GM23248 (cell line): ENCODE results near the gene CFAP157. TPM values are rescaled to one million over a fixed set of nuclear protein-coding genes. Genes with fewer than 3 reads are reported as not detected.

Experiments used
- DNase-seq: peaks from one replicate; pipeline ENCODE4 v3.0.0-alpha.2; 2015
- H2AFZ ChIP-seq: fragments of 200-600 bp; sonication (generic); 2 replicates; pipeline ENCODE4 v1.6.1; 2016; ENCODE audit warnings: antibody characterized with exemption
- H3F3A ChIP-seq: fragments of 200-600 bp; sonication (generic); 2 replicates; pipeline ENCODE4 v1.6.1; 2016; ENCODE audit warnings: mild to moderate bottlenecking, antibody characterized with exemption, mixed run types; ENCODE audit not compliant: insufficient read depth
- H3K27ac ChIP-seq: fragments of 200-600 bp; sonication (generic); 2 replicates; pipeline ENCODE4 v1.5.1; 2016; ENCODE audit warnings: mild to moderate bottlenecking
- H3K27me3 ChIP-seq: fragments of 200-600 bp; sonication (generic); replicated peaks from 2 replicates; pipeline ENCODE4 v1.6.1; 2016; ENCODE audit warnings: mild to moderate bottlenecking; ENCODE audit not compliant: insufficient read depth
- H3K36me3 ChIP-seq: fragments of 200-600 bp; sonication (generic); 2 replicates; pipeline ENCODE4 v1.6.1; 2016; ENCODE audit warnings: low read depth, mild to moderate bottlenecking
- H3K4me1 ChIP-seq: fragments of 200-600 bp; sonication (generic); 2 replicates; pipeline ENCODE4 v1.6.1; 2016; ENCODE audit warnings: mild to moderate bottlenecking; ENCODE audit not compliant: insufficient read depth
- H3K4me2 ChIP-seq: fragments of 200-600 bp; sonication (generic); one replicate; pipeline ENCODE4 v1.6.1; 2016; ENCODE audit warnings: mild to moderate bottlenecking; ENCODE audit not compliant: unreplicated experiment
- H3K4me3 ChIP-seq: fragments of 200-600 bp; sonication (generic); 2 replicates; pipeline ENCODE4 v1.5.1; 2016; ENCODE audit warnings: mild to moderate bottlenecking
- H3K79me2 ChIP-seq: fragments of 200-600 bp; sonication (generic); 2 replicates; pipeline ENCODE4 v1.6.1; 2016; ENCODE audit warnings: mild to moderate bottlenecking; ENCODE audit not compliant: insufficient read depth
- H3K9ac ChIP-seq: fragments of 200-600 bp; sonication (generic); 2 replicates; pipeline ENCODE4 v1.6.1; 2016; ENCODE audit warnings: mild to moderate bottlenecking
- H3K9me2 ChIP-seq: fragments of 200-600 bp; sonication (generic); 2 replicates; pipeline ENCODE4 v1.6.1; 2016; ENCODE audit warnings: mixed run types, mild to moderate bottlenecking, moderate library complexity; ENCODE audit not compliant: insufficient read depth
- H3K9me3 ChIP-seq: fragments of 200-600 bp; sonication (generic); one replicate; pipeline ENCODE4 v1.6.1; 2017; ENCODE audit warnings: low read depth
- H4K20me1 ChIP-seq: fragments of 200-600 bp; sonication (generic); 2 replicates; pipeline ENCODE4 v1.6.0; 2016; ENCODE audit not compliant: insufficient read depth
- EZH2 ChIP-seq: fragments of 200-600 bp; sonication (generic); IDR thresholded peaks from 2 replicates; pipeline ENCODE4 v1.6.1; 2018; ENCODE audit warnings: antibody characterized with exemption, mild to moderate bottlenecking; ENCODE audit not compliant: insufficient read depth, poor library complexity, severe bottlenecking
- EZH2phosphoT487 ChIP-seq: fragments of 200-600 bp; sonication (generic); IDR thresholded peaks from 2 replicates; pipeline ENCODE4 v1.6.1; 2018; ENCODE audit warnings: antibody characterized with exemption, moderate library complexity, mild to moderate bottlenecking, low read depth; ENCODE audit not compliant: insufficient read depth
- WGBS, 2 experiments: methylation state at CpG; one replicate each; pipeline ENCODE4 v1.1.6; 2015 to 2017; ENCODE audit warnings: low lambda C conversion rate in 2 of 2, low coverage in 1 of 2; ENCODE audit errors: missing lambda C conversion rate in 2 of 2; 5-methylcytosine and 5-hydroxymethylcytosine counted together
- in situ Hi-C: fragments of 300-500 bp; cut with MboI; formaldehyde crosslinking; loops from 2 replicates; pipeline ENCODE4 v1.15.0; 2020
- polyA plus RNA-seq: library from polyadenylated mRNA; unstranded; fragments of >200 nt; fragmentation: Nextera tagmentation; extraction: Ambion mirVana; gene quantifications from 2 replicates; pipeline ENCODE4 v1.2.1, GENCODE V29; 2016
- total RNA-seq: library from RNA; depleted of rRNA; stranded (reverse); fragments of >200 nt; shearing (Covaris generic); gene quantifications from 2 replicates; pipeline ENCODE4 v1.2.3, GENCODE V29; 2014

Gene CFAP157
- total and polyA plus RNA-seq, 2 experiments from 2014 or later = 0.55 TPM; not detected in 1

DNA sequence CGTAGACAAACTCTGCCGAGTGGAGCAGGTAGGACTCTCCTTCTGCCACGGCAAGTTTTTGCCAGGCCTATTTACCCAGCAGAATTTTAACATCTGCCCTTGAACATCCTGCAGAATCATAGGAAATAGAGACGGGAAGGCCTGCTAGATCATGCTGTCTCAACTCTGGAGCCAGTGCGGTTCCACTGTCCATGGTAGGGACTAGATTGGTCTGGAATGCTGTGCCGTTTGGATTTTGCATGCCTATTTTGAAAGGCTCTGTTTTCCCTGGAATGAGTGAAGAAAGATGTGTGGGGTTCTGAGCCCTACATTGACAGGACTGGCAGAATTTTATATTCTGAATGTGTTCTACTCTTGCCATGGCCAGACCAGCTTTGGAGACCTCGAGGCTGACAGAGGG is 33.6 kb upstream of the CFAP157 start:
- no peak overlapping the region for H3K27ac ChIP-seq
- H4K20me1 ChIP-seq = no peaks in the 10 kb centered on the region
- TF ChIP-seq EZH2phosphoT487 = no peak
- no peak for TF ChIP-seq EZH2
- no peak overlapping the region for H3K4me2 ChIP-seq
- H3K9me2 ChIP-seq = no peaks in the 10 kb centered on the region
- no peak overlapping the region for H2AFZ ChIP-seq
- peaks cover 36% of the 10 kb centered on the region for H3K36me3 ChIP-seq
- H3K4me3 ChIP-seq = no peak overlapping the region
- in situ Hi-C loops = no loop called here
- H3K4me1 ChIP-seq = no peaks in the 10 kb centered on the region
- no peaks in the 10 kb centered on the region for H3K79me2 ChIP-seq
- no peak overlapping the region for H3K9ac ChIP-seq
- no peaks in the 10 kb centered on the region for H3F3A ChIP-seq
- WGBS, 2 experiments = 98% methylated on average over 7 of the region's 7 CpGs
- H3K9me3 ChIP-seq = no peaks in the 10 kb centered on the region
- no peak for DNase-seq
- no peaks in the 10 kb centered on the region for H3K27me3 ChIP-seq

DNA sequence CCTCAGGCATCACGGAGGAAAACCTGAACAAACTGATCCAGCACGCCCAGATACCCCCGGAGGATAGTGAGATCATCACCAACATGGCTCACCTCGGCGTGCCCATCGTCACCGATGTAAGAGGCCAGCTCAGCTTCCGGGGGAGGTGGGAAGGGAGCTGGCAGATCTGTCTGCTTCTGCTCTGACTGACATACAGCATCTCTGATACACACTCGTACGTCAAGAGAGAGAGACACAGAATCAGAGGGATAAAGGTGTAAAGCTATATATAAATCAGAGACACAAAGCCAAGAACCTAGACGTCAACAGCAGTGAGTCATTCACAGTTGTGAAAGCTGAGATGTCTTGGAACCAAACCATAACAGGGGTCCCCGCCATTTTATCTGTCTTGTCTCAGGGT is 30.1 kb upstream of the CFAP157 start:
- peak; percentile 17 for DNase-seq
- Histone ChIP-seq H3K9ac (no peak overlapping the region), H3K4me1 (no peaks in the 10 kb centered on the region), H3K27me3 (no peaks in the 10 kb centered on the region), H3K9me3 (no peaks in the 10 kb centered on the region), H3K4me2 (no peak overlapping the region), H4K20me1 (no peaks in the 10 kb centered on the region), H2AFZ (no peak overlapping the region), H3K36me3 (peaks cover 40% of the 10 kb centered on the region), H3F3A (no peaks in the 10 kb centered on the region), H3K9me2 (no peaks in the 10 kb centered on the region), H3K79me2 (no peaks in the 10 kb centered on the region), H3K4me3 (no peak overlapping the region), H3K27ac (no peak overlapping the region)
- 84 to 88% methylated on average over 12 of the region's 12 CpGs for WGBS, 2 experiments
- in situ Hi-C loops = no loop called here
- no peak for TF ChIP-seq EZH2phosphoT487
- no peak for TF ChIP-seq EZH2

DNA sequence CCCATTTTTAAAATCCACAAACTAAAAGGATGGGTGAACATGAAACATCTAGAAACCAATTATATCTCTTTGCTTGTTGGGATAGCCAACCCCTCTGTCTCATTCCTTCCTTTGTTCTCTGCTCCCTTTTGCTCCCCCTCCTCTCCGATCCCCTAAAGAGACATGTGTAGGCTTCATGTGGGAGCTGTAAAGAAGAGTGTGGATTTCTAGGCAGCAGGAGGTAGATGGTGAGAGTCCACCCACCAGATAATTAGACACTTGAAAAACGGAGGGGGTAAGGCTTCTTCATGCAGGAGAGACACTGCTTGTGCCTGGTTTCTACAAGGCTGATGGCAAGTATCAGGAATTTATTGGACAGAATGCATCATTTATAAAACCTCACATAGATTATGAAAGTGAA is 27.3 kb upstream of the CFAP157 start:
- no peak overlapping the region for H3K27ac ChIP-seq
- H3K9me2 ChIP-seq = no peaks in the 10 kb centered on the region
- H3K79me2 ChIP-seq = no peaks in the 10 kb centered on the region
- no peaks in the 10 kb centered on the region for H4K20me1 ChIP-seq
- H3K4me1 ChIP-seq = peaks cover 7% of the 10 kb centered on the region
- H3K36me3 ChIP-seq = peaks cover 22% of the 10 kb centered on the region; the same call in 1 of the 2 replicates
- 58 to 61% methylated on average over 2 of the region's 2 CpGs for WGBS, 2 experiments
- no peak for TF ChIP-seq EZH2phosphoT487
- TF ChIP-seq EZH2 = no peak
- no peak overlapping the region for H2AFZ ChIP-seq
- H3K4me3 ChIP-seq = no peak overlapping the region
- no peaks in the 10 kb centered on the region for H3K9me3 ChIP-seq
- peaks cover 12% of the 10 kb centered on the region; the same call in 1 of the 2 replicates for H3F3A ChIP-seq
- no peak overlapping the region for H3K9ac ChIP-seq
- in situ Hi-C loops = no loop called here
- DNase-seq = no peak
- no peak overlapping the region for H3K4me2 ChIP-seq
- H3K27me3 ChIP-seq = no peaks in the 10 kb centered on the region

DNA sequence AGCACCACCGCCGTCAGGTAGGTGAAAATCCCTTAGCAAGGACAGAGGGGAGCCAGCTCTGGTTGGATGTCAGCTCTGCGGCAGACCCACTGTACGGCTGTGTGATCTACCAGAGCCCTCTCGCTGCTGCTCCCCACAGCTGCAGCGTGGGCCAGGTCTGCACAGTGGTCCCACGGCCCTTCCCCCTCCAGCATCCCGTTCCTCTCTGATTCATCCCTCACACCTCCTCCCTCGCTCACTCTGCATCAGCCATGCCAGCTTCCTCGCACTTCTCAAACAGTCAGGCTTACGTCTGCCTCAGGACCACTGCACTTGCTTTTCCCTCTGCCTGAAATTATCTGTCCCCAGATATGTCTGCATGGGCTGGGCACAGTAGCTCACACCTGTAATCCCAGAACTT is 26.6 kb upstream of the CFAP157 start:
- H3K27me3 ChIP-seq = no peaks in the 10 kb centered on the region
- 91 to 94% methylated on average over 11 of the region's 11 CpGs for WGBS, 2 experiments
- H3K36me3 ChIP-seq = peaks cover 18% of the 10 kb centered on the region; the same call in 1 of the 2 replicates
- H3K9ac ChIP-seq = no peak overlapping the region
- peaks cover 11% of the 10 kb centered on the region for H3K4me1 ChIP-seq
- TF ChIP-seq EZH2 (no peak), EZH2phosphoT487 (no peak)
- H3F3A ChIP-seq = peaks cover 15% of the 10 kb centered on the region; the same call in 1 of the 2 replicates
- H4K20me1 ChIP-seq = no peaks in the 10 kb centered on the region
- DNase-seq = no peak
- in situ Hi-C loops = no loop called here
- H3K9me3 ChIP-seq = no peaks in the 10 kb centered on the region
- H3K79me2 ChIP-seq = no peaks in the 10 kb centered on the region
- H3K9me2 ChIP-seq = no peaks in the 10 kb centered on the region
- H3K4me2 ChIP-seq = no peak overlapping the region
- no peak overlapping the region for H2AFZ ChIP-seq
- no peak overlapping the region for H3K4me3 ChIP-seq
- H3K27ac ChIP-seq = no peak overlapping the region

DNA sequence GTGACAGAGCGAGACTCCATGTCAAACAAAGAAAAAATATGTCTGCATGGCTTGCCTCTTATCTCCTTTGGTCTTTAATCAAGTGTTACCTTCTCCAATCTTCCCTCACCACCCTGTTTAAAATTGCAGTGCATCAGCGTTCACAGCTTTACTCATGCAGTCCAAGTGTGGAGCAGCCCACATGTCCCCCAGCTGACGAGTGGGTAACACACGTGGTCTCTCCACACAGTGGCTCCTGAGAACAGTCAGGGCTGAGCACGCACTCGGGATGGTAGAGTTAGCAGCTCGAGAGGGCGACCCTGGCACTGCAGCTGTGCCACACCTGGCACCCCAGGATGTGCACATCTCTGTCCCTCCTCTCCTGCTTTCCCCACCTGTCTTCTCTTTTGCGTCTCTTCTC is 25.9 kb upstream of the CFAP157 start:
- no peak overlapping the region for H3K4me3 ChIP-seq
- no peaks in the 10 kb centered on the region for H3K79me2 ChIP-seq
- H3K9me2 ChIP-seq = no peaks in the 10 kb centered on the region
- WGBS, 2 experiments = 79 to 86% methylated on average over 9 of the region's 9 CpGs
- no peak for DNase-seq
- no peaks in the 10 kb centered on the region for H3K27me3 ChIP-seq
- peaks cover 15% of the 10 kb centered on the region; the same call in 1 of the 2 replicates for H3F3A ChIP-seq
- H3K36me3 ChIP-seq = peaks cover 14% of the 10 kb centered on the region; the same call in 1 of the 2 replicates
- no peaks in the 10 kb centered on the region for H4K20me1 ChIP-seq
- H3K4me1 ChIP-seq = peaks cover 11% of the 10 kb centered on the region
- H3K27ac ChIP-seq = no peak overlapping the region
- no peak overlapping the region for H3K9ac ChIP-seq
- H3K9me3 ChIP-seq = no peaks in the 10 kb centered on the region
- H3K4me2 ChIP-seq = no peak overlapping the region
- H2AFZ ChIP-seq = no peak overlapping the region
- TF ChIP-seq EZH2phosphoT487 = no peak
- TF ChIP-seq EZH2 = no peak
- in situ Hi-C loops = no loop called here
